Type B pancreatic cell (in vitro differentiated cells): ENCODE data around the gene LTBP3. TPM values are rescaled to one million over a fixed set of nuclear protein-coding genes. Genes with fewer than 3 reads are reported as not detected.

ENCODE experiments used
- DNase-seq: peaks from one replicate; pipeline ENCODE4 v3.0.0; 2021; ENCODE audit warnings: mixed read lengths; ENCODE audit not compliant: unreplicated experiment; ENCODE audit errors: extremely low spot score
- H3K27ac Mint-ChIP-seq: 2 replicates; pipeline ENCODE4 v1.8.0; 2021; ENCODE audit warnings: mild to moderate bottlenecking, mixed read lengths
- H3K27me3 Mint-ChIP-seq: 2 replicates; pipeline ENCODE4 v1.8.0; 2021; ENCODE audit warnings: mixed read lengths
- H3K36me3 Mint-ChIP-seq: 2 replicates; pipeline ENCODE4 v1.8.0; 2021; ENCODE audit warnings: mixed read lengths
- H3K4me1 Mint-ChIP-seq: one replicate; pipeline ENCODE4 v1.8.0; 2021; ENCODE audit warnings: mixed read lengths; ENCODE audit not compliant: unreplicated experiment
- H3K4me3 Mint-ChIP-seq: 2 replicates; pipeline ENCODE4 v1.8.0; 2021; ENCODE audit warnings: mild to moderate bottlenecking, mixed read lengths
- H3K9me3 Mint-ChIP-seq: 2 replicates; pipeline ENCODE4 v1.8.0; 2021; ENCODE audit warnings: mixed read lengths
- CTCF ChIP-seq: fragments of 200-600 bp; sonication (generic); conservative IDR thresholded peaks from 2 replicates; pipeline ENCODE4 v1.5.0; 2021; ENCODE audit warnings: antibody characterized with exemption, mild to moderate bottlenecking
- total RNA-seq: library from RNA; stranded (reverse); gene quantifications from 2 replicates; pipeline ENCODE4 v1.2.1, GENCODE V29; 2021; ENCODE audit warnings: low replicate concordance

LTBP3 gene
- total RNA-seq, 1 donor from 2014 or later: 71.8 TPM

GRCh38 chr11:65536412-65537295 lies 21.5 kb downstream of the LTBP3 start:
- H3K36me3 Mint-ChIP-seq: peaks cover 6% of the 10 kb centered on the region
- no peak for TF ChIP-seq CTCF
- peaks cover 8% of the 10 kb centered on the region for H3K4me1 Mint-ChIP-seq
- no peak overlapping the region for H3K27ac Mint-ChIP-seq
- no peak overlapping the region for H3K4me3 Mint-ChIP-seq
- H3K27me3 Mint-ChIP-seq: no peaks in the 10 kb centered on the region
- no peaks in the 10 kb centered on the region for H3K9me3 Mint-ChIP-seq
- no peak for DNase-seq

GRCh38 chr11:65535102-65535501 lies 23.1 kb downstream of the LTBP3 start:
- H3K27me3 Mint-ChIP-seq: no peaks in the 10 kb centered on the region
- no peak for DNase-seq
- no peak overlapping the region for H3K27ac Mint-ChIP-seq
- peaks cover 8% of the 10 kb centered on the region for H3K36me3 Mint-ChIP-seq
- no peaks in the 10 kb centered on the region for H3K4me1 Mint-ChIP-seq
- no peak for TF ChIP-seq CTCF
- H3K9me3 Mint-ChIP-seq: no peaks in the 10 kb centered on the region
- no peak overlapping the region for H3K4me3 Mint-ChIP-seq

GRCh38 chr11:65532388-65533064 lies 25.6 kb downstream of the LTBP3 start:
- Mint-ChIP-seq H3K4me1 (peaks cover 4% of the 10 kb centered on the region), H3K9me3 (no peaks in the 10 kb centered on the region), H3K36me3 (peaks cover 13% of the 10 kb centered on the region), H3K27me3 (no peaks in the 10 kb centered on the region), H3K27ac (no peak overlapping the region), H3K4me3 (no peak overlapping the region)
- TF ChIP-seq CTCF: no peak
- DNase-seq: no peak

GRCh38 chr11:65530157-65530496 lies 28.0 kb downstream of the LTBP3 start:
- H3K4me3 Mint-ChIP-seq: peak overlapping the region; percentile 31
- TF ChIP-seq CTCF: peak; percentile 63
- no peak overlapping the region for H3K27ac Mint-ChIP-seq
- peaks cover 7% of the 10 kb centered on the region for H3K4me1 Mint-ChIP-seq
- peaks cover 13% of the 10 kb centered on the region for H3K36me3 Mint-ChIP-seq
- H3K9me3 Mint-ChIP-seq: no peaks in the 10 kb centered on the region
- no peak for DNase-seq
- H3K27me3 Mint-ChIP-seq: no peaks in the 10 kb centered on the region

- H3K36me3 Mint-ChIP-seq: peaks cover 11% of the 10 kb centered on the region
- TF ChIP-seq CTCF: no peak
- no peak for DNase-seq
- no peaks in the 10 kb centered on the region for H3K27me3 Mint-ChIP-seq
- H3K27ac Mint-ChIP-seq: no peak overlapping the region
- peaks cover 8% of the 10 kb centered on the region for H3K4me1 Mint-ChIP-seq
- no peak overlapping the region for H3K4me3 Mint-ChIP-seq
- H3K9me3 Mint-ChIP-seq: no peaks in the 10 kb centered on the region
These were observed 28.5 kb downstream of the LTBP3 start for GRCh38 chr11:65529475-65530156.
